GM21723 (cell line): ENCODE data around the gene PIP5K1B.

Source experiments
- ATAC-seq: cut with Tn5 transposase; IDR thresholded peaks from one replicate; pipeline ENCODE4 v1.9.1; 2021; ENCODE audit warnings: mild to moderate bottlenecking, moderate library complexity; ENCODE audit not compliant: unreplicated experiment

Gene PIP5K1B

GRCh38 chr9:68805890-68806517 is 101.0 kb downstream of the PIP5K1B start:
- no peak for ATAC-seq

- no peak for ATAC-seq
Observed at GRCh38 chr9:68808338-68808890, 103.4 kb downstream of the PIP5K1B start.

- ATAC-seq: no peak
Observed at GRCh38 chr9:68817079-68817875, 112.2 kb downstream of the PIP5K1B start.

GRCh38 chr9:68819065-68819464 is 114.0 kb downstream of the PIP5K1B start:
- no peak for ATAC-seq

GRCh38 chr9:68821911-68822310 is 116.9 kb downstream of the PIP5K1B start:
- no peak for ATAC-seq

GRCh38 chr9:68822596-68823165 is 117.6 kb downstream of the PIP5K1B start:
- ATAC-seq: no peak

GRCh38 chr9:68825762-68826472 is 120.9 kb downstream of the PIP5K1B start:
- ATAC-seq: no peak

GRCh38 chr9:68827837-68828744 is 123.1 kb downstream of the PIP5K1B start:
- ATAC-seq: no peak

- no peak for ATAC-seq
Observed at GRCh38 chr9:68832101-68832500, 127.1 kb downstream of the PIP5K1B start.

GRCh38 chr9:68832861-68833518 is 128.0 kb downstream of the PIP5K1B start:
- no peak for ATAC-seq

- no peak for ATAC-seq
Observed at GRCh38 chr9:68834931-68835520, 130.0 kb downstream of the PIP5K1B start.

GRCh38 chr9:68836788-68837187 is 131.7 kb downstream of the PIP5K1B start:
- no peak for ATAC-seq

GRCh38 chr9:68838245-68838644 is 133.2 kb downstream of the PIP5K1B start:
- ATAC-seq: no peak

GRCh38 chr9:68841276-68842052 is 136.4 kb downstream of the PIP5K1B start:
- no peak for ATAC-seq

GRCh38 chr9:68842568-68842967 is 137.5 kb downstream of the PIP5K1B start:
- no peak for ATAC-seq

- ATAC-seq: no peak
Observed at GRCh38 chr9:68843239-68843638, 138.2 kb downstream of the PIP5K1B start.

GRCh38 chr9:68844157-68844556 is 139.1 kb downstream of the PIP5K1B start:
- no peak for ATAC-seq
